Chondrocyte (in vitro differentiated cells): ENCODE results near the gene APC2. TPM values are rescaled to one million over a fixed set of nuclear protein-coding genes. Genes with fewer than 3 reads are reported as not detected.
A peak's percentile ranks its signal among the peaks of the same experiment; 100 is the strongest.

ENCODE experiments used
- DNase-seq: peaks from one replicate; pipeline ENCODE4 v3.0.0; 2021; ENCODE audit warnings: mixed read lengths, low spot score
- H3K27ac Mint-ChIP-seq: one replicate; pipeline ENCODE4 v1.8.0; 2021; ENCODE audit warnings: mild to moderate bottlenecking, moderate library complexity, mixed read lengths; ENCODE audit not compliant: unreplicated experiment
- H3K27me3 Mint-ChIP-seq: 2 replicates; pipeline ENCODE4 v1.8.0; 2021; ENCODE audit warnings: low read depth, mixed read lengths
- H3K36me3 Mint-ChIP-seq: 2 replicates; pipeline ENCODE4 v1.8.0; 2021; ENCODE audit warnings: low read depth, mixed read lengths
- H3K4me1 Mint-ChIP-seq: 2 replicates; pipeline ENCODE4 v1.8.0; 2021; ENCODE audit warnings: low read depth, mild to moderate bottlenecking, mixed read lengths
- H3K4me3 Mint-ChIP-seq: one replicate; pipeline ENCODE4 v1.8.0; 2021; ENCODE audit warnings: mild to moderate bottlenecking, moderate library complexity, mixed read lengths; ENCODE audit not compliant: unreplicated experiment
- H3K9me3 Mint-ChIP-seq: 2 replicates; pipeline ENCODE4 v1.8.0; 2021; ENCODE audit warnings: low read depth, mixed read lengths
- total RNA-seq: library from RNA; stranded (reverse); gene quantifications from 3 replicates; pipeline ENCODE4 v1.2.1, GENCODE V29; 2021
- TF ChIP-seq, protein P1 (sequence below): fragments of 200-600 bp; sonication (generic); IDR thresholded peaks from 2 replicates; pipeline ENCODE4 v1.5.0; 2021; ENCODE audit warnings: antibody characterized with exemption, mild to moderate bottlenecking, moderate library complexity

The APC2 gene
- total RNA-seq, 1 donor from 2014 or later: 3.9 TPM

DNA sequence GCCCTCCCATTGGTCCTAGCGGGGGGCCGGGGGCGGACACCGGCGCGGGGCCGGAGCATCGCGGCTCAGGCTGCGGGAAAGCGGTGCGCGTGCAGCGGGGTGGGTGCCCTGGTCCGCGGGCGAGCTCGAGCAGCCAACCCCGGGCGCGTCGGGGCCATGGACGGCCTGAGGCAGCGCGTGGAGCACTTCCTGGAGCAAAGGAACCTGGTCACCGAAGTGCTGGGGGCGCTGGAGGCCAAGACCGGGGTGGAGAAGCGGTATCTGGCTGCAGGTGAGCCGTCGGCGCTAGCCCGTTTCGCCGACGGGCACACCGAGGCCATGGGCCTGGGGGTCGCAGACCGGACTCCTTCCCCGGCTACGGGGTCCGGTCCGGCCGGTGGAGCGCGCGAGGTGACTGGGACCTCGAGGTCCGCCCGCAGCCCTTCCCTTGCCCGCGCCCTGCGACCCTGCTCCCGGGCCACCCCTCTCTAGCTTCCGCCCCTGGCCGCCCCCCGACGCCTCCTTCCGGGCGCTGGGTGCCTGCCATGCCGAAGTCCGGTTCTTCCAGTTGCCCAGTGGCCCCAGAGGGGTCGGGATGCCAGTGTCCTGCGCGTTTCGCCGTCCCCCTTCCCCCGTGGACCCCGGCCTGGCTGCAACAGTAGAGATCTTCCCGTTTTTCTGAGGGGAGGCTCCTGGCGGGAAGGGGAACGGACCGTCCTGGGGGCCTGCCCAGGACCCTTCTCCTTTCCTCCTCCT lies 41.4 kb downstream of the APC2 start, which contains the start of gene REEP6:
Gene REEP6, plus strand, starts transcription at position 68 of the 735 bp plus-strand sequence. Its CDS starts 89 bp downstream, at position 157.
- Mint-ChIP-seq H3K9me3 (no peaks in the 10 kb centered on the region), H3K27me3 (peaks cover 4% of the 10 kb centered on the region), H3K4me3 (peak within 1 kb of the TSS; percentile 86), H3K4me1 (no peaks in the 10 kb centered on the region), H3K36me3 (no peaks in the 10 kb centered on the region), H3K27ac (peak within 1 kb of the TSS; percentile 86)
- DNase-seq: no peak
- TF ChIP-seq, protein P1, sequence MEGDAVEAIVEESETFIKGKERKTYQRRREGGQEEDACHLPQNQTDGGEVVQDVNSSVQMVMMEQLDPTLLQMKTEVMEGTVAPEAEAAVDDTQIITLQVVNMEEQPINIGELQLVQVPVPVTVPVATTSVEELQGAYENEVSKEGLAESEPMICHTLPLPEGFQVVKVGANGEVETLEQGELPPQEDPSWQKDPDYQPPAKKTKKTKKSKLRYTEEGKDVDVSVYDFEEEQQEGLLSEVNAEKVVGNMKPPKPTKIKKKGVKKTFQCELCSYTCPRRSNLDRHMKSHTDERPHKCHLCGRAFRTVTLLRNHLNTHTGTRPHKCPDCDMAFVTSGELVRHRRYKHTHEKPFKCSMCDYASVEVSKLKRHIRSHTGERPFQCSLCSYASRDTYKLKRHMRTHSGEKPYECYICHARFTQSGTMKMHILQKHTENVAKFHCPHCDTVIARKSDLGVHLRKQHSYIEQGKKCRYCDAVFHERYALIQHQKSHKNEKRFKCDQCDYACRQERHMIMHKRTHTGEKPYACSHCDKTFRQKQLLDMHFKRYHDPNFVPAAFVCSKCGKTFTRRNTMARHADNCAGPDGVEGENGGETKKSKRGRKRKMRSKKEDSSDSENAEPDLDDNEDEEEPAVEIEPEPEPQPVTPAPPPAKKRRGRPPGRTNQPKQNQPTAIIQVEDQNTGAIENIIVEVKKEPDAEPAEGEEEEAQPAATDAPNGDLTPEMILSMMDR: peak; percentile 32

DNA sequence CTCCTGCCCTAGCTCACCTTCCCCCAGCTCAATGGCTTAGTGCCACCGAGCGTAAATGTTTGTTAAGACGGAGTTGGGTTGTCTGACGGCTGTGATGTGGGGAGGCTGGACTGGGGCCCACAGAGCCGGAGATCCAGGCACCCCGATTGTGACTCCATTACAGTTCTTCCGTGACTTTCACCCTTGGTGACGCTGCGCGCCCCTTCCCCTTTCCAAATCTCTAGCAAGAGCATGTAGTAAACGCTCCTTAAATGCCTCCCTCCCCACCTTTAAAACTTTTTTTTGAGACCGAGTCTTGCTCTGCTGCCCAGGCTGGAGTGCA lies 41.9 kb downstream of the APC2 start:
- H3K36me3 Mint-ChIP-seq: no peaks in the 10 kb centered on the region
- H3K9me3 Mint-ChIP-seq: no peaks in the 10 kb centered on the region
- TF ChIP-seq, protein P1: no peak

DNA sequence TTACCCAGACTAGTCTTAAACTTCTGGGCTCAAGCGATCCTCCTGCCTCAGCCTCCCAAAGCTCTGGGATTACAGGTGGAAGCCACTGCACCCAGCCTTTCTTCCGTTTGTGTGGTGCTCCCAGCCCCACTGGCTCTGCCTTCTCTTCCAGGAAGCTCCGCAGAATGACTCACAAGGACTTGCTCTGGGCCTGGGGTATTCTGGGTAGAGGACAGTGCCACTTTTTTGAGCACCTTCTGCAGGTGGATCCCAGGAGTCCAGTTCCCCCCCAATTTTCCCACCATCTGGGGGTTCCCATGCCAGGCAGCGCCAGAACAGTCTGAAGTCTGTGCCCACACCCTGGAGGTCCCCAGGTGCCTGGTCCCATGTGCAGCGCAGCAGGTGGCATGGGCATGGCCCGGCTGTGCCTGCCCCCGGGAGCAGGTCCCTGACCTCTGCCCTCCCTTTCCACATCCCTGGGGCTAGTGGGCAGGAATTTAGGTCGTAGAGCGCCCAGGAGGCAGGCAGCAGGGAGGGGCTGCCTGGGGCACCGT lies 42.6 kb downstream of the APC2 start:
- no peak for DNase-seq
- Mint-ChIP-seq H3K4me1 (no peaks in the 10 kb centered on the region), H3K4me3 (no peak overlapping the region), H3K27me3 (peaks cover 4% of the 10 kb centered on the region), H3K36me3 (no peaks in the 10 kb centered on the region), H3K27ac (no peak overlapping the region), H3K9me3 (no peaks in the 10 kb centered on the region)
- TF ChIP-seq, protein P1: no peak

More for the DNA sequence above, 41.9 kb downstream of the APC2 start:
- Mint-ChIP-seq H3K4me1 (no peaks in the 10 kb centered on the region), H3K27me3 (peaks cover 4% of the 10 kb centered on the region), H3K4me3 (peak overlapping the region; percentile 58), H3K27ac (no peak overlapping the region)
- DNase-seq: no peak

DNA sequence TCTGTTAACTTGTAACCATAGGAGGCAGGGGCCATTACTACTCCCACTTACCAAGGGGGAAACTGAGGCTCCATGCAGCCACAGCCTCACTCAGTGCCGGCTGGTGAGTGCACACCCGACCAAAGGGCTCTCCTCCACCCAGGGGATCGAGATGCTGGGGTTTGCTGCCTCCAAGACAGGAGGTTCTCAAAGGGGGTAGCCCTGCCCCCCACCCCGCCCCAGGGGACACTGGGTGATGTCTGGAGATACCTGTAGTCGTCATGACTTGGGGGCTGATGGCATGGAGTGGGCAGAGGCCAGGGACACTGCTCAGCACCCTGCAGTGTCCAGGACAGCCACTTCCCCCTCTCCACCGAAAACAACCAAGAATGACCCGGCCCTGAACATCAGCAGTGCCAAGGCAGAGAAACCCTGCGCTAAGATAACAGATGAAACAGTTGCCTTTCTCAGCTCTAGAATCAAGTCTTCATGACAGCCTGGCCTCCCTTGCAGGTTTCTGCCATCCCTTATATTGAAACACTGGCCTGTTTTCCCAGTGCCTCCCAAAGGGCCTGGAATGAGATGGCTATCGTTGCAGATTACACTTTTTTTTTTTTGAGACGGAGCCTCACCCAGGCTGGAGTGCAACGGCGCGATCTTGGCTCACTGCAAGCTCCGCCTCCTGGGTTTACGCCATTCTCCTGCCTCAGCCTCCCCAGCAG lies 44.3 kb downstream of the APC2 start:
- TF ChIP-seq, protein P1: no peak

DNA sequence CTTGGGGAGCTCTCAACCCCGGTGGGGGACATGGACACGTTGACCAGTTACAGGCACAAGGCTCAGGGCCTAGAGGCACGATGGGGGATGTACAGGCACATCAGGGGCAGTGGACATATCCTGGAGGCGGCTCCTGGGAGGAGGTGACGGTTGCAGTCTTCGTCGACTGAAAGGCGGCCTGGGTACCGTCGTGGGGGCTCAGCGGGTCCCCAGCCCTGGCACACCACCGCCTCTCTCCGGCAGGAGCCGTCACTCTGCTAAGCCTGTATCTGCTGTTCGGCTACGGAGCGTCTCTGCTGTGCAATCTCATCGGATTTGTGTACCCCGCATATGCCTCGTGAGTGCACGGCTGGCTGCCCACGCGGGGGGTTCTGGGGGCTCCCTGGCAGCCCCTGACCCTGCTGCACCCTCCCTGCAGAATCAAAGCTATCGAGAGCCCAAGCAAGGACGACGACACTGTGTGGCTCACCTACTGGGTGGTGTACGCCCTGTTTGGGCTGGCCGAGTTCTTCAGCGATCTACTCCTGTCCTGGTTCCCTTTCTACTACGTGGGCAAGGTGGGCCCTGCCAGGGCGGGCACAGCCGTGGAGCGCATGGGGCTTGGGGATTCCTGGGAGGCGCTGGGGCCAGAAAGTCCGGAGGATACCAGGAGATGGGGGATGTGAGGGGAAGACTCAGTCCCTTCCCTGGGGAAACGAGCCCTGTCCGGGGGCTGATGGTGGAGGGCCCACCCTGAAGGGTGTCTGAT lies 45.3 kb downstream of the APC2 start:
- H3K4me3 Mint-ChIP-seq: no peak overlapping the region
- peak overlapping the region; percentile 27 for H3K27ac Mint-ChIP-seq
- TF ChIP-seq, protein P1: no peak
- no peak for DNase-seq
- no peaks in the 10 kb centered on the region for H3K36me3 Mint-ChIP-seq
- H3K4me1 Mint-ChIP-seq: no peaks in the 10 kb centered on the region
- H3K27me3 Mint-ChIP-seq: peaks cover 4% of the 10 kb centered on the region
- no peaks in the 10 kb centered on the region for H3K9me3 Mint-ChIP-seq

More for the DNA sequence above, 44.3 kb downstream of the APC2 start:
- Mint-ChIP-seq H3K9me3 (no peaks in the 10 kb centered on the region), H3K4me3 (no peak overlapping the region), H3K36me3 (no peaks in the 10 kb centered on the region), H3K27ac (no peak overlapping the region), H3K27me3 (peaks cover 4% of the 10 kb centered on the region), H3K4me1 (no peaks in the 10 kb centered on the region)
- DNase-seq: no peak
